Endothelial cell of umbilical vein (primary cell): ENCODE data around the gene CDC45. TPM values are rescaled to one million over a fixed set of nuclear protein-coding genes. Genes with fewer than 3 reads are reported as not detected.

ENCODE experiments used
- BruUV-seq: library from RNA; stranded (reverse); fragments of 400-500 nt; replicated peaks from 2 replicates; lab custom pipeline; 2021; lab: Mats Ljungman, UMichigan
- CTCF ChIA-PET: fragments of 300-600, 350-600 bp; sonication (Branson Sonifier 250); formaldehyde crosslinking; loops from one replicate; lab custom pipeline; 2021; ENCODE audit warnings: antibody characterized with exemption, inconsistent platforms; lab: Charles Lee
- POLR2A ChIA-PET: fragments of 300-600, 350-600 bp; sonication (Branson Sonifier 250); formaldehyde crosslinking; loops from one replicate; lab custom pipeline; 2021; ENCODE audit warnings: antibody characterized with exemption, inconsistent platforms; lab: Charles Lee
- DNase-seq: peaks from one replicate; pipeline ENCODE4 v3.0.0-alpha.2; 2011; ENCODE audit warnings: low read depth, low spot score
- FAIRE-seq: peaks from 2 replicates; lab custom pipeline; 2011; peaks lifted over from hg19 to GRCh38; lab: Jason Lieb, UNC
- H2AFZ ChIP-seq: 2 replicates; pipeline ENCODE4 v1.6.0; 2012; ENCODE audit warnings: low read depth, low read length, control low read depth, inconsistent platforms
- H3K27ac ChIP-seq: 2 replicates; pipeline ENCODE4 v1.5.1; 2011; ENCODE audit warnings: low read depth, mild to moderate bottlenecking, control low read depth, low read length, moderate library complexity; ENCODE audit not compliant: insufficient read depth
- H3K27me3 ChIP-seq, 2 experiments: 2 replicates each; pipeline versions ENCODE4 v1.6.0 to v1.6.1; 2011; ENCODE audit warnings: low read length in 2 of 2, mixed read lengths in 1 of 2; ENCODE audit not compliant: control insufficient read depth in 2 of 2, insufficient read depth in 2 of 2
- H3K36me3 ChIP-seq, 2 experiments: 2 replicates in 1 of 2; 3 replicates in 1 of 2; pipeline ENCODE4 v1.5.1; 2011; ENCODE audit warnings: low read length in 2 of 2, mild to moderate bottlenecking in 1 of 2, moderate library complexity in 1 of 2; ENCODE audit not compliant: control insufficient read depth in 2 of 2, insufficient read depth in 2 of 2; ENCODE audit errors: extremely low read depth in 1 of 2
- H3K4me1 ChIP-seq: 3 replicates; pipeline ENCODE4 v1.5.1; 2011; ENCODE audit warnings: mild to moderate bottlenecking, low read length; ENCODE audit not compliant: control insufficient read depth, insufficient read depth; ENCODE audit errors: extremely low read depth
- H3K4me2 ChIP-seq: 2 replicates; pipeline ENCODE4 v1.6.1; 2011; ENCODE audit warnings: low read length, control low read depth, mixed read lengths; ENCODE audit not compliant: insufficient read depth
- H3K4me3 ChIP-seq, 3 experiments: fragments of 200-600 bp in 1 of 3; sonication (generic), shearing (Covaris generic) in 1 of 3; replicated peaks in 1 of 3; 2 replicates each; pipeline ENCODE4 v1.5.1; 2011 to 2016; ENCODE audit warnings: control low read depth in 3 of 3, low read length in 3 of 3, mild to moderate bottlenecking in 2 of 3, inconsistent platforms in 1 of 3, low read depth in 1 of 3, moderate library complexity in 1 of 3; ENCODE audit not compliant: insufficient read depth in 1 of 3
- H3K79me2 ChIP-seq: 2 replicates; pipeline ENCODE4 v1.6.0; 2012; ENCODE audit warnings: low read length, inconsistent platforms; ENCODE audit not compliant: control insufficient read depth, insufficient read depth
- H3K9ac ChIP-seq: replicated peaks from 2 replicates; pipeline ENCODE3; 2011; ENCODE audit warnings: low read length, control low read depth; ENCODE audit not compliant: insufficient read depth; ENCODE audit errors: extremely low read depth
- H3K9me1 ChIP-seq: replicated peaks from 3 replicates; pipeline ENCODE4 v1.6.0; 2011; ENCODE audit warnings: mild to moderate bottlenecking, low read length; ENCODE audit not compliant: control insufficient read depth, insufficient read depth; ENCODE audit errors: extremely low read depth
- H3K9me3 ChIP-seq: replicated peaks from 2 replicates; pipeline ENCODE4 v1.5.1; 2012; ENCODE audit warnings: low read length, inconsistent platforms; ENCODE audit not compliant: control insufficient read depth, insufficient read depth
- H4K20me1 ChIP-seq: replicated peaks from 2 replicates; pipeline ENCODE3; 2011; ENCODE audit warnings: mild to moderate bottlenecking, low read length; ENCODE audit not compliant: control insufficient read depth, insufficient read depth; ENCODE audit errors: extremely low read depth
- CTCF ChIP-seq, 2 donors: IDR thresholded peaks; 1 replicate in 1 of 2; 2 replicates in 1 of 2; pipeline ENCODE4 v1.5.1; 2011; ENCODE audit warnings: low read length in 2 of 2, mild to moderate bottlenecking in 2 of 2, moderate library complexity in 2 of 2, control low read depth in 1 of 2, inconsistent platforms in 1 of 2, low read depth in 1 of 2; ENCODE audit not compliant: insufficient read depth in 1 of 2; ENCODE audit errors: extremely low read depth in 1 of 2
- MAX ChIP-seq: IDR thresholded peaks from 2 replicates; pipeline ENCODE4 v1.6.1; 2011; ENCODE audit not compliant: insufficient read depth, insufficient read length
- dilution Hi-C: fragments of 300-500 bp; cut with MboI; formaldehyde crosslinking; loops from one replicate; pipeline ENCODE4 v1.15.0; 2019; ENCODE audit warnings: low sequenced_read_pairs; ENCODE audit not compliant: extremely low pct_ligation_motif_present
- intact Hi-C: fragments of 100-400 bp; cut with micrococcal nuclease; formaldehyde crosslinking; loops from one replicate; pipeline ENCODE4 v1.10.0; 2022
- polyA plus RNA-seq, 4 experiments: library from polyadenylated mRNA; depleted of rRNA in 3 of 4; stranded (reverse) in 3 of 4; unstranded in 1 of 4; fragments of >200 nt; gene quantifications; 2 replicates each; pipeline versions ENCODE4 v1.2.1 to v1.2.3, GENCODE V29; 2011 to 2012; ENCODE audit warnings: missing spikeins in 1 of 4
- total RNA-seq: library from RNA; stranded (reverse); gene quantifications from 2 replicates; pipeline ENCODE4 v1.2.3, GENCODE V29; 2021

CDC45 gene
- total and polyA plus RNA-seq, 2 donors (not counting 3 experiments of a cell fraction or from before 2014, with no cell fraction given), result 36.6 to 40.6 TPM

GRCh38 chr22:19478045-19478900, 1.4 kb upstream of the CDC45 start:
- Histone ChIP-seq H3K27ac (peak overlapping the region; percentile 100), H3K27me3 (no peaks in the 10 kb centered on the region), H3K36me3 (peaks cover 10 to 12% of the 10 kb centered on the region in 2 experiments), H3K4me2 (peak overlapping the region; percentile 98), H4K20me1 (no peaks in the 10 kb centered on the region), H3K4me3 (peak overlapping the region; percentile 53 to 87 (median 83)), H3K9me1 (no peaks in the 10 kb centered on the region), H3K9me3 (no peaks in the 10 kb centered on the region), H3K4me1 (peaks cover 36% of the 10 kb centered on the region), H3K9ac (peak overlapping the region; percentile 99), H3K79me2 (peaks cover 60% of the 10 kb centered on the region), H2AFZ (peak overlapping the region; percentile 86)
- no peak for TF ChIP-seq CTCF (IDR thresholded peaks at IDR 0.05; ENCODE audit: extremely low read depth in 1 of 2, insufficient read depth in 1 of 2, low read depth in 1 of 2, low read length in 2 of 2)
- TF ChIP-seq MAX, result no peak
- dilution Hi-C loops, result no loop called here
- BruUV-seq, result TSS peak; percentile 29
- intact Hi-C loops, result loop anchor here (2.0 to 10.0 kb wide), 3 partner anchors 31 to 237 kb away; partner anchors contain the start of genes C22orf39, MRPL40 and SEPTIN5
- ChIA-PET CTCF (interaction anchor here (1.0 to 4.7 kb wide), 13 partner anchors 11 to 299 kb away, joined by 3 to 67 read pairs (median 5); partner anchors contain the start of genes HIRA and SLC25A1), POLR2A (interaction anchor here (1.6 kb wide), 2 partner anchors 19 to 41 kb away, joined by 3 to 4 read pairs; no protein-coding TSS in a partner anchor)
- DNase-seq, result no peak
- FAIRE-seq, result peak; percentile 56
